ENCODE measurements around the gene LPCAT4. TPM values are rescaled to one million over a fixed set of nuclear protein-coding genes. Genes with fewer than 3 reads are reported as not detected.

The LPCAT4 gene
- total RNA-seq, 4 donors from 2014 or later: 7.5 to 14.9 (median 11.5) TPM

DNA sequence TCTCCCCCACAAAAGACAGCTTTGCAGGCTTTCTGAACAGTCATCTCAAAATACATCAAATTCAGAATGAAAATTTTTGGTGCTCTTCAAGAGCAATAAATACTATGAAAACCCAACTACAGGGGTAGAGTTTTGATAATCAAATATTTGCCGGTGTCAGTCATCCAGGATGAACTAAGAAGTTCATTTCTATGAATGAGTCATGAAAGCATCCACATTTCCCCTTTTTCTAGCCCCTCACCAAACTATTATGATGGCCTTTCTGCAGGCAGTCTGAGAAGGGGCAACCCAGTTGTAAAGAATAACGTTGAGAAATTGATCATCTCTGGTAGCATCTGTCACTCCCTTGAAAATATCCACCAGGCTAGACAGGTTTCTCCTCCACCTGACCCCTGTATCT is 3.1 kb upstream of the LPCAT4 start:
- H3K9me3 ChIP-seq: no peaks in the 10 kb centered on the region
- intact Hi-C loops (cut with DNase I): no loop called here
- H3K36me3 ChIP-seq: no peaks in the 10 kb centered on the region
- H3K4me1 ChIP-seq: peaks cover 16 to 29% (median 24%) of the 10 kb centered on the region in 4 donors
- no peak overlapping the region for H3K27ac ChIP-seq (replicated peaks in 1 of 4)
- 65% methylated on average over 2 of the region's 2 CpGs for WGBS
- TF ChIP-seq, protein P1, sequence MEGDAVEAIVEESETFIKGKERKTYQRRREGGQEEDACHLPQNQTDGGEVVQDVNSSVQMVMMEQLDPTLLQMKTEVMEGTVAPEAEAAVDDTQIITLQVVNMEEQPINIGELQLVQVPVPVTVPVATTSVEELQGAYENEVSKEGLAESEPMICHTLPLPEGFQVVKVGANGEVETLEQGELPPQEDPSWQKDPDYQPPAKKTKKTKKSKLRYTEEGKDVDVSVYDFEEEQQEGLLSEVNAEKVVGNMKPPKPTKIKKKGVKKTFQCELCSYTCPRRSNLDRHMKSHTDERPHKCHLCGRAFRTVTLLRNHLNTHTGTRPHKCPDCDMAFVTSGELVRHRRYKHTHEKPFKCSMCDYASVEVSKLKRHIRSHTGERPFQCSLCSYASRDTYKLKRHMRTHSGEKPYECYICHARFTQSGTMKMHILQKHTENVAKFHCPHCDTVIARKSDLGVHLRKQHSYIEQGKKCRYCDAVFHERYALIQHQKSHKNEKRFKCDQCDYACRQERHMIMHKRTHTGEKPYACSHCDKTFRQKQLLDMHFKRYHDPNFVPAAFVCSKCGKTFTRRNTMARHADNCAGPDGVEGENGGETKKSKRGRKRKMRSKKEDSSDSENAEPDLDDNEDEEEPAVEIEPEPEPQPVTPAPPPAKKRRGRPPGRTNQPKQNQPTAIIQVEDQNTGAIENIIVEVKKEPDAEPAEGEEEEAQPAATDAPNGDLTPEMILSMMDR (IDR thresholded peaks at IDR 0.05): no peak
- TF ChIP-seq POLR2A (IDR thresholded peaks at IDR 0.05; ENCODE audit: low read depth) (no peak), POLR2AphosphoS5 (IDR thresholded peaks at IDR 0.05) (no peak), EP300 (IDR thresholded peaks at IDR 0.05) (no peak)
- no peak overlapping the region for H3K4me3 ChIP-seq
- DNase-seq (ENCODE audit: extremely low spot score): no peak
- H3K27me3 ChIP-seq: no peaks in the 10 kb centered on the region

DNA sequence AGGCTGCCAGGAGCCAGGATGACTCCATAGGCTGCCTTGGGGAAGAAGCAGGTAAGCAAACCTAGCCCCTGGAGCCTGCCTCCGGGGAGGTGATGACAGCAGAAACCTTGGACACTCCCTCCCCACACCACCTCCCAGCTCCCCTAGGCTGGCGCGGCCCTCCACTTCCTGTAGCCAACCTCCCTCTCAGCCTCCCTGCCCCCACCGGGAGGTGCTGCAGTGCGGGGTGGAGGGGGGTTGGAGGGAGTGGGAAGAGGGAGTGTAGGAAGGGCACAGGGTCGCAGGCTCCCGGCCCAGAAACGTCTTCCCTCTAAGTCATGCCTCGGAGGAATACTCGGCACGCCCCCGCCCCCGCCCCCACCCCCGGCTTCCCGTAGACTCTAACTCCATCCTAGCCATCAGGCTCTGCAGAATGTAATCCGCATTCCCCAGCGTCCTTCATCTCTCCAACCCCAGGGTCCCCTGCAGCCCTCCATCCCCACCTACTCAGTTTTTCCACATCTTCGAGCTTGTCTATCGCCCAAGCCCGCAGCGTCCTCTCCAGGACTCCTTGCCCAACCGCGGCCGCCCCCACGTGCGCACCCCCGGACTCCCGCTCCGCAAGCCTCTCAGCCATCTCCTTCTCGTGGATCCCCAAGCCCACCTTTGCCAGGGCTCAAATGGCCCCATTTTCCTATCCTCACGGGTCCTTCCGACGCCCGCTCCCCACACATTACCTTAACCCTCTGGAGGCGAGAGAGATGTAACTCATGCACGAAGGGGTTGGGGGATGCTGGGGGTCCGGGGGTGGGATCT is 528 bp downstream of the LPCAT4 start:
- WGBS: under 1% methylated on average over 30 of the region's 37 CpGs

DNA sequence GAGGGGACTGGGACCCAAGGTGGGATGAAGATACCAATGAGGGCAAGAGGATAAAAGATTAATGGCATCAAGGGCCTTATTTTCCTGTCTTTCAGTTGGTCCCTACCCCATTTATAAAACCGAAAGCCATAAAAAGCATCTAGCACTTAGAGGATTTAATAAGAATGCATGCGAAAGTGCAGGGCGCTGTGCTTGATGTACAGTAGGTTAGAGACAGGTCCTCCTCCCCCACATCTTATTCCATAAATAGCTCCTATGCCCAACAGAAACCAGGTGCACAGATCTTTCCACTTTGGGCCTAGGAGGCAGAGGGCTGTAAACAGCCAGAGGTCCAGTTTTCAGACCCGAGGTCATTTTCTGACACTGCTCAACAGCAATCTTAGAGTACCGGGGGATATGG is 1.2 kb downstream of the LPCAT4 start:
- WGBS: 35% methylated on average over 5 of the region's 5 CpGs
- H3K27ac ChIP-seq (replicated peaks in 1 of 4): peak overlapping the region; percentile 96 to 98 (median 98)
- H3K4me1 ChIP-seq: peaks cover 16 to 31% (median 26%) of the 10 kb centered on the region in 4 donors
- H3K4me3 ChIP-seq: peak overlapping the region; percentile 89 to 98 (median 92)
- H3K27me3 ChIP-seq: no peaks in the 10 kb centered on the region
- intact Hi-C loops (cut with DNase I): loop anchor here (5.0 kb wide), 2 partner anchors 221 to 269 kb away; no protein-coding TSS in a partner anchor
- no peak for DNase-seq (ENCODE audit: extremely low spot score)
- H3K9me3 ChIP-seq: no peaks in the 10 kb centered on the region
- TF ChIP-seq EP300 (IDR thresholded peaks at IDR 0.05) (no peak), POLR2A (IDR thresholded peaks at IDR 0.05; ENCODE audit: low read depth) (no peak), POLR2AphosphoS5 (IDR thresholded peaks at IDR 0.05) (no peak)
- TF ChIP-seq, protein P1 (IDR thresholded peaks at IDR 0.05): no peak
- H3K36me3 ChIP-seq: peaks cover 0 to 30% (median 20%) of the 10 kb centered on the region in 4 donors

More for the DNA sequence above, 528 bp downstream of the LPCAT4 start:
- peaks cover 0 to 23% (median 14%) of the 10 kb centered on the region in 4 donors for H3K36me3 ChIP-seq
- peaks cover 16 to 31% (median 26%) of the 10 kb centered on the region in 4 donors for H3K4me1 ChIP-seq
- no peaks in the 10 kb centered on the region for H3K9me3 ChIP-seq
- DNase-seq (ENCODE audit: extremely low spot score): peak; percentile 89
- peak overlapping the region; percentile 89 to 98 (median 92) for H3K4me3 ChIP-seq
- no peaks in the 10 kb centered on the region for H3K27me3 ChIP-seq
- peak overlapping the region; percentile 96 to 98 (median 98) for H3K27ac ChIP-seq (replicated peaks in 1 of 4)
- TF ChIP-seq POLR2AphosphoS5 (IDR thresholded peaks at IDR 0.05) (peak in 1 of 2 donors; percentile 20), POLR2A (IDR thresholded peaks at IDR 0.05; ENCODE audit: low read depth) (no peak), EP300 (IDR thresholded peaks at IDR 0.05) (no peak)
- TF ChIP-seq, protein P1 (IDR thresholded peaks at IDR 0.05): no peak
- intact Hi-C loops (cut with DNase I): loop anchor here (1.0 to 5.0 kb wide), 3 partner anchors 23 to 269 kb away; partner anchors contain the start of genes NOP10 and NUTM1

DNA sequence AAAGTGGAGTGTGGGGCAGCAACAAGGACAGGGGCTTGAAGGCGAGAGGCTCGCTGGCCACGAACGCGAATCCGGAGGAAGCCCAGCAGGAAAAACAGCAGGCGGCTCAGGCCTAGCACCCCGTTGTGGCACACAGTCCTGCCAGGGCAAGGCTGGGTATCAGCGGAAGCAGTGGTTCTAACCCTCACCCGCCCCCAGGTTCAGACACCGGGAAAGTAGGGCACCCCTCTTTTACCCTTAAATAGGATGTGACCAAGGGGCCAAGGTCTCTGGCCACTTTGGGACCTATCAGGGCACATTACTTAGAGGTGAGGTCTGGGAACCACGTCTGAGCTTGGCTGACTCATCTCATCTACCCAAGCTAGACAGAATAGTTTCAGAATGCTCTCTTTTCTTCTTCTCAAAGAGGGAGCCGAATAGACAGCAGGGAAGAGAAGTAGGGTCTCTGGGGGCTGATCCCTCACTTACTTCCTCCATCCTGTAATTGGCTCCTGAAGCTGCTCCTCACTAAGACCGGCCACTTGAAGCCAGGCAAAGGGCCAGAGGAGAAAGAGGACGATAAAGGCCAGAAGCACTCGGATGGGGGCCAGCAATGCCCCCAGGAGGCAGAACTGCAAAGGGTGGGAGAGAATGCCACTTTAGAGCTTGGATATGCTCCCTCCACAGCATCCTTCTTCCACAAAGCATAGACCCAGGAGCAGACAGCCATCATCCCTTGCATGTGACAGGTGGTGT is 1.7 kb downstream of the LPCAT4 start:
- Histone ChIP-seq H3K4me3 (peak overlapping the region in 3 of 4 donors; percentile 89 to 98 (median 90)), H3K27ac (replicated peaks in 1 of 4) (peak overlapping the region in 2 of 4 donors; percentile 96 to 98), H3K27me3 (no peaks in the 10 kb centered on the region), H3K4me1 (peaks cover 16 to 31% (median 26%) of the 10 kb centered on the region in 4 donors), H3K36me3 (peaks cover 0 to 35% (median 25%) of the 10 kb centered on the region in 4 donors), H3K9me3 (no peaks in the 10 kb centered on the region)
- WGBS: 75% methylated on average over 11 of the region's 16 CpGs
- no peak for TF ChIP-seq EP300 (IDR thresholded peaks at IDR 0.05)
- no peak for TF ChIP-seq POLR2AphosphoS5 (IDR thresholded peaks at IDR 0.05)
- TF ChIP-seq, protein P1 (IDR thresholded peaks at IDR 0.05): no peak
- TF ChIP-seq POLR2A (IDR thresholded peaks at IDR 0.05; ENCODE audit: low read depth): no peak
- DNase-seq (ENCODE audit: extremely low spot score): no peak
- intact Hi-C loops (cut with DNase I): loop anchor here (5.0 kb wide), 2 partner anchors 222 to 268 kb away; no protein-coding TSS in a partner anchor
